Epithelial cell of proximal tubule (primary cell): ENCODE results near the gene NKD1. TPM values are rescaled to one million over a fixed set of nuclear protein-coding genes. Genes with fewer than 3 reads are reported as not detected.
"Not testable (repeated sequence)": the region's sequence is repeated elsewhere in the genome, so short reads cannot be mapped to it uniquely, and the experiment has no call there.

Experiments
- DNase-seq: peaks from one replicate; pipeline ENCODE4 v3.0.0-alpha.2; 2011; ENCODE audit warnings: low read depth
- H3K4me3 ChIP-seq: 2 replicates; pipeline ENCODE4 v1.5.1; 2011; ENCODE audit warnings: low read depth, mild to moderate bottlenecking, low read length
- CTCF ChIP-seq: conservative IDR thresholded peaks from 2 replicates; pipeline ENCODE4 v1.5.1; 2012; ENCODE audit warnings: low read depth, mild to moderate bottlenecking, low read length
- total RNA-seq: library from RNA; depleted of rRNA; stranded (reverse); fragments of >200 nt; gene quantifications from 2 replicates; pipeline ENCODE4 v1.2.3, GENCODE V29; 2015

Gene NKD1
- total RNA-seq, 1 donor from 2014 or later: not detected

GRCh38 chr16:50502616-50503011 lies 45.6 kb upstream of the NKD1 start:
- no peak overlapping the region for H3K4me3 ChIP-seq
- DNase-seq: no peak
- TF ChIP-seq CTCF: no peak

GRCh38 chr16:50503868-50504531 lies 44.2 kb upstream of the NKD1 start:
- not testable (repeated sequence) for DNase-seq

GRCh38 chr16:50505115-50505514 lies 43.1 kb upstream of the NKD1 start:
- no peak for DNase-seq
- no peak for TF ChIP-seq CTCF
- no peak overlapping the region for H3K4me3 ChIP-seq

More at GRCh38 chr16:50503868-50504531, 44.2 kb upstream of the NKD1 start:
- H3K4me3 ChIP-seq: not testable (repeated sequence)

GRCh38 chr16:50505714-50506542 lies 42.3 kb upstream of the NKD1 start:
- no peak for DNase-seq
- no peak overlapping the region for H3K4me3 ChIP-seq
- TF ChIP-seq CTCF: no peak

- no peak overlapping the region for H3K4me3 ChIP-seq
- no peak for DNase-seq
- no peak for TF ChIP-seq CTCF
Observed at GRCh38 chr16:50506543-50506937, 41.7 kb upstream of the NKD1 start.

GRCh38 chr16:50507397-50507796 lies 40.8 kb upstream of the NKD1 start:
- no peak for DNase-seq
- TF ChIP-seq CTCF: no peak

GRCh38 chr16:50509521-50510341 lies 38.5 kb upstream of the NKD1 start:
- DNase-seq: no peak
- TF ChIP-seq CTCF: peak; percentile 78
- no peak overlapping the region for H3K4me3 ChIP-seq

More at GRCh38 chr16:50507397-50507796, 40.8 kb upstream of the NKD1 start:
- H3K4me3 ChIP-seq: no peak overlapping the region
